Mesodermal cell (in vitro differentiated cells): ENCODE results near the gene HSD3B2.

ENCODE experiments used
- H3K27ac ChIP-seq: 2 replicates; pipeline ENCODE4 v1.7.0; 2013; ENCODE audit warnings: mild to moderate bottlenecking, low read depth, low read length, moderate library complexity; ENCODE audit not compliant: severe bottlenecking
- H3K36me3 ChIP-seq: 2 replicates; pipeline ENCODE4 v1.7.1; 2013; ENCODE audit warnings: mild to moderate bottlenecking, low read length, moderate library complexity; ENCODE audit not compliant: control insufficient read depth, insufficient read depth
- H3K4me1 ChIP-seq: one replicate; pipeline ENCODE4 v1.7.1; 2013; ENCODE audit warnings: mild to moderate bottlenecking, low read length; ENCODE audit not compliant: insufficient read depth, control insufficient read depth, poor library complexity, severe bottlenecking
- H3K4me3 ChIP-seq: 2 replicates; pipeline ENCODE4 v1.7.0; 2013; ENCODE audit warnings: low read length, control low read depth, mild to moderate bottlenecking; ENCODE audit not compliant: insufficient read depth, poor library complexity, severe bottlenecking; ENCODE audit errors: extremely low read depth
- H3K9me3 ChIP-seq: 2 replicates; pipeline ENCODE4 v1.7.1; 2013; ENCODE audit warnings: mild to moderate bottlenecking, low read length, moderate library complexity; ENCODE audit not compliant: control insufficient read depth
- WGBS, 2 experiments: methylation state at CpG; one replicate each; pipeline ENCODE4 v1.1.5; 2013; ENCODE audit warnings: missing lambda C conversion rate in 2 of 2; ENCODE audit not compliant: insufficient coverage in 2 of 2; 5-methylcytosine and 5-hydroxymethylcytosine counted together

The HSD3B2 gene

DNA sequence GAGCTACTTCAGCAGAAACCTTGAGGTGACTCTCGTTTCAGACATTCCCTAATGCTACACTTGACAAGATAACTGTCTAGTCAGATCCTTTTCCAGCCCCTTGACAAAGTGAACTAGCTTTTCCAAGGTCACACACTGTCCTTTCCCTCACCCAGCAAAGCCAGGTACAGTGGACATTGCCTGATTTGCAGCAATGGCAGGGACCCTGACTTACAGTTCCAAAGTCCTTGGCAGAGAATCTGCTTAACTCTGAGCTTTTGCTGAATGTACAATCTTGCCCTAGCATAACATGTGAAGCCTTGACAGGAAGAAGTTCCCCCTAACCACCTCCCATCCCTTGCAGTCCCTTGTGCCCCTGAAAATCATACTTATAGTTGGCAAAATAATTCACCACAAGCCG lies 37.1 kb downstream of the HSD3B2 start:
- Histone ChIP-seq H3K9me3 (no peaks in the 10 kb centered on the region), H3K4me1 (no peaks in the 10 kb centered on the region), H3K27ac (no peak overlapping the region), H3K4me3 (no peak overlapping the region), H3K36me3 (no peaks in the 10 kb centered on the region)
- 82 to 100% methylated on average over 1 of the region's 2 CpGs for WGBS, 2 experiments

DNA sequence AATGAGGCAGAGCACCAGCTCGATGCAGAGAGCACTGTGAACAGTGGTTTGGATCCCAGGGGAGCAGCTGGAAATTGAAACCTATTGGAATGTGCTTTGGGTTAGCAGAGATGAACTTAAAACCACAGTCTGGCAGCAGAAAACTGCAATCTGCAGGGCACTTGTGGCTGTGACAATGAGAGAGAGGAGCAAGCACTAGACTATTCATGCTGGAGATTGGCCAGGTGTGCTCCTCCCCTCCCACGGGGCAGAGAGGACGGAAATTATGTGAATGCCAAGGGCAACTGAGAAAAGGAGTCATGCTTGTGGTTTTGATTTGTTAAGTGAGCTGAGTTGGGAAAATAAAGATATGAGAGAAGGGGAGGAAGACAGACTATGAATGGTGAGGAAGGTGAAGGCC lies 38.1 kb downstream of the HSD3B2 start:
- Histone ChIP-seq H3K4me3 (no peak overlapping the region), H3K9me3 (no peaks in the 10 kb centered on the region), H3K36me3 (no peaks in the 10 kb centered on the region), H3K27ac (no peak overlapping the region), H3K4me1 (no peaks in the 10 kb centered on the region)
- 77 to 86% methylated on average over 1 to 3 of the region's 3 CpGs for WGBS, 2 experiments

DNA sequence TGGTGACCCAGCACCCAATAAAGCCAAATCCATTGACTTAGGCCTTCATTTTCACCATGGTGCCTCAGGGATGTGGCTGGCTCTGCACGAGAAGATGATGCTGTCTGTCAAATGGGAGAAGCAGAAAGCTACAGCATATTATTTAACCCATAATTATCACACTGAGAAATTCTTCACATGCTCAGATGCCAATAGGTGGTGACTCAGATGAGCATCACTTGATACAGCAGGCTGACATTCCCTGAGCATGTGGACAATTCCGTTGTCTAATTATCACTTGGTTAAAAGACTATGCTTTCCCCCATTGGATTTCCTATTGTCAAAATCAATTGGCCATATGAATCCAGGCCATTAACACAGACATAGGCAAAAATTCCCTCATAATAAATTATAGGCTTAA lies 48.0 kb downstream of the HSD3B2 start:
- WGBS, 2 experiments, result 88 to 100% methylated on average over 1 of the region's 2 CpGs
- Histone ChIP-seq H3K27ac (no peak overlapping the region), H3K9me3 (no peaks in the 10 kb centered on the region), H3K4me1 (no peaks in the 10 kb centered on the region), H3K36me3 (no peaks in the 10 kb centered on the region), H3K4me3 (no peak overlapping the region)

DNA sequence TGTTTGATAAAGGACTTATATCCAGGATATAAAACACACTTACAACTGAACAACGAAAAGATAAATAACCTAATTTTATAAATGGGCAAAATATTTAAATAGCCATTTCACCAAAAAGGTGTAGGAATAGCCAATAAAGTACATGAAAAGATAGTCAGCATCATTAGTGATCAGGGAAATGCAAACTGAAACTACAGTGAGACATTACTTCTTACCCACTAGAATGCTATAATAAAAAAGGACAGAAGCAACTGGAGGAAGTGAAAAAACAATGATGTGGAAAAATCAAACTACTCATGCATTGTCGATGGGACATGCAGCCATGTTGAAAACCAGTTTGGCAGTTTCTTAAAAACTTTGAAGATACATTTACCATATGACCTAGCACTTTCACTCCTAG lies 48.6 kb downstream of the HSD3B2 start:
- H3K9me3 ChIP-seq, result no peaks in the 10 kb centered on the region
- no peak overlapping the region for H3K27ac ChIP-seq
- H3K36me3 ChIP-seq, result no peaks in the 10 kb centered on the region
- H3K4me1 ChIP-seq, result no peaks in the 10 kb centered on the region
- no peak overlapping the region for H3K4me3 ChIP-seq
- 71% methylated on average over 1 of the region's 2 CpGs; no CpG with 5 or more reads in 1 of the 2 experiments for WGBS, 2 experiments

DNA sequence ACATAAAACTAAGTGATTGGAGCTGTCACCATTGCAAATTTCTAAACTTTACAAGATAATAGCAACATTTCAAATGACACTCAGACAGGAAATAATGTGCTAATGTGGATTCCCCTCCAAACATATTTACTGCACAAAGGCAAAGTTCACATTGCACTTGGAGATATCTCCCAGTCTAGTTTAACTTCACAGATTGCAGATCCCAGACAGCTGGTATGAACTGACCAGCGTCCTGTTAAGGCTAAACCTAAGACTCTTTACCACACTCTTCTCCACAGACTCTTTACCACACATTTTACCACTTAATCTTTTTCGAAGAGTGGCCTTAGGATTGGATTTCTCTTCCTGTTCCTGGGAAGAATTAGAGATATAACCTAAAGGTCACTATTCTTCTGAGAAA lies 51.5 kb downstream of the HSD3B2 start:
- H3K36me3 ChIP-seq, result no peaks in the 10 kb centered on the region
- no peak overlapping the region for H3K4me3 ChIP-seq
- no peak overlapping the region for H3K27ac ChIP-seq
- H3K4me1 ChIP-seq, result no peaks in the 10 kb centered on the region
- 67% methylated on average over 1 of the region's 2 CpGs; no CpG with 5 or more reads in 1 of the 2 experiments for WGBS, 2 experiments
- H3K9me3 ChIP-seq, result no peaks in the 10 kb centered on the region

DNA sequence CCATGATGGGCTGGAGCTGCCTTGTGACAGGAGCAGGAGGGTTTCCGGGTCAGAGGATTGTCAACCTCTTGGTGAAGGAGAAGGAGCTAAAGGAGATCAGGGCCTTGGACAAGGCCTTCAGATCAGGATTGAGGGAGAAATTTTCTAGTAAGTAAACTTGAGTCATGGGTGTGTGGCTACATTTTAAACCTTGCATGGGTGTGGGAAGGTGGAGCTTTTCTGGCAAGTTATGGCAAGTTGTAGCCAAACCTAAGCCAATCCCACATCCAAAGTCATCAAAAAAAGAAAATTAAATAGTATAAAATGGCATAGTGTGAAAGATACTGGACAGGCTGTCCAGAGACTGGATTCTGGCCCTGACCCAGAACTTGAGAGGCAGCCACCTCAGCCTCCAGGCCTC lies 52.3 kb downstream of the HSD3B2 start:
- no peaks in the 10 kb centered on the region for H3K9me3 ChIP-seq
- no peak overlapping the region for H3K4me3 ChIP-seq
- no peaks in the 10 kb centered on the region for H3K36me3 ChIP-seq
- WGBS, 2 experiments, result 100% methylated on average over 1 of the region's 1 CpG
- H3K27ac ChIP-seq, result no peak overlapping the region
- no peaks in the 10 kb centered on the region for H3K4me1 ChIP-seq

DNA sequence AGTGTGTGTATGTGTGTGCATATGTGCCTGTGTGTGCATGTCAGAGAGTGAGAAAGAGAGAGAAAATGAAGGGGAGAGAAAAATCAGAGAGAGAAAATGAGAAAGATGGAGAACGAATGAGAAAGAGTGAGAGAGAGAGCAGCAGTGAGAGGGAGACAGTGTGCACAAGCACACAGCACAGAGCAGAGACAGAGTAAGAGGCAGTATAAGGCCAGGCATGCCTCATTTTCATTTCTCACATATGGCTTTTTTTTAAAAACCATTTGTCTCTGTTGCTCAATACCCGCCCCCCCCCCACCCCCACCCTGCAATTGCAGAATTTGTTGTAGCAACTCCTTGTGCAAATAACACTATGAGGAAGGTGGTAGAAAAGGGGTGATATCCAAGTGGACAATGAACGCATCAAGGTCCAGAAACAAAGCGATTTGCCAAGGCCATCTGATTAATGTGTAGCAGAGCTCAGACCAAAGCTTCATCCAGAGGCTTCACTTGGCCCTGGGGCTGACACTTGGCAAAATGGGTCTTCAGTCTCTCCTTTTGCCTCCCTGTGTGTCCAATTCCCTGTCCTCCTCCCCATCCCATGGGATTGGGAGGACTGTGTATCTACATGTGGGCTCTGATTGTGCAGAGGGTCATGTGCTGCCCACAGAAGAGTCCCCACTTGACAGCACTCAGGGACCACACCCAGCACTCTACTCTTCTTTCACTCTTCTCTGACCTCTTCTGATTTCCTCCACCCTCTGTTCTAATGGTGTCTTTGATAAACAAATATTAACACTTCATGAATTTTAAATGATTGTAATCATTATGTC lies 53.1 kb downstream of the HSD3B2 start:
- Histone ChIP-seq H3K9me3 (no peaks in the 10 kb centered on the region), H3K36me3 (no peaks in the 10 kb centered on the region), H3K4me3 (no peak overlapping the region), H3K4me1 (no peaks in the 10 kb centered on the region), H3K27ac (no peak overlapping the region)
- 83 to 86% methylated on average over 2 to 3 of the region's 4 CpGs for WGBS, 2 experiments

DNA sequence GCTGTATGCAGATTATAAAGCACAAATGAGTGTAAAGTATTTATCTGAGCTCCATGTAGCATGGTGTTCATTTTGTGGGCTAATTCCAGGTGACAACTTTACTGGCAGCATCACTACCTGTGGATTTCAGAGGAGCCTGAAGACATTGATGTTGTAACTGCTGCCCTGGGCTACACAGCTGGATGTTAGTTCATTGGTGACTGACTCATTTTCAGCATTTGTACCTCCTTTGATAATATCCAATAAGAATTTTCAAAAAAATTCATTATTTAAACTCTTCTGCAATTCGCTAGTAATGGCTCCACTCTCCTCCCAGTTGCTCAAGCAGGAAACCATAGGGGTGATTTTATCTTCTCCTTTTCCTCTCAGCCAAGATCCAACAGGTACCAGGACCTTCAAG lies 54.8 kb downstream of the HSD3B2 start:
- no peak overlapping the region for H3K27ac ChIP-seq
- no peaks in the 10 kb centered on the region for H3K9me3 ChIP-seq
- WGBS, 2 experiments, result 89 to 100% methylated on average over 1 of the region's 1 CpG

DNA sequence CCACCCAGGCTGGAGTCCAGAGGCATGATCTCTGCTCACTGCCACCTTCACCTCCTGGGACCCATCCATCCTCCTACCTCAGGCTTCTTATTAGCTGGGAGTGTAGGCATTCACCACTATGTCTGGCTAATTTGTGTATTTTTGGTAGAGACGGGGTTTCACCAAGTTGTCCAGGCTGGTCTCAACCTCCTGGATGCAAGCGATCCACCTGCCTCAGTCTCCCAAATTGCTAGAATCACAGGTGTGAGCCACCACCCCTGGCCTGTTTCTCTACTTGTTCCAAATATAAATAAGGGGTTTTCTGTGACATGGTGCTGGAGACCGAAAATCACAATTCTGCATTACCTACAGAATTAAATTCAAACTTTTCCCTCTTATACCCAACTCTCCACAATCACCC lies 55.4 kb downstream of the HSD3B2 start:
- H3K27ac ChIP-seq, result no peak overlapping the region
- WGBS, 2 experiments, result 83% methylated on average over 1 of the region's 3 CpGs; no CpG with 5 or more reads in 1 of the 2 experiments
- H3K9me3 ChIP-seq, result no peaks in the 10 kb centered on the region
- H3K4me3 ChIP-seq, result no peak overlapping the region
- no peaks in the 10 kb centered on the region for H3K4me1 ChIP-seq
- H3K36me3 ChIP-seq, result no peaks in the 10 kb centered on the region

More for the DNA sequence above, 54.8 kb downstream of the HSD3B2 start:
- no peaks in the 10 kb centered on the region for H3K36me3 ChIP-seq
- no peak overlapping the region for H3K4me3 ChIP-seq
- no peaks in the 10 kb centered on the region for H3K4me1 ChIP-seq

DNA sequence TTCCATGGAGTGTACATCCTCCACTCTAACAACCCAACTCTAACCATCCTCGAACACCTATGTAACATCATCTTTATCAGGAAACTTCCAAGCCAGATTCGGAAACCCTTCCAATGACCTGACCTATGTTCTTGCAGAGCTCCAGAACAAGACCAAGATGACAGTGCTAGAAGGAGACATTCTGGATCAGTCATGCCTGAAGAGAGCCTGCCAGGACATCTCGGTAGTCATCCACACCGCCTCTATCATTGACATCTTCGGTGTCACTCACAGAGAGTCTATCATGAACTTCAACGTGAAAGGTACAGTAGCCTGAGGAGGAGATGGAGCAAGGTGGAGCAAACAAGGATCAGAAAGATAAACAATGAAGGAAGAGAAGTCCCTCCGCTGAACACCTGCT lies 56.0 kb downstream of the HSD3B2 start:
- H3K9me3 ChIP-seq, result no peaks in the 10 kb centered on the region
- H3K36me3 ChIP-seq, result no peaks in the 10 kb centered on the region
- H3K4me3 ChIP-seq, result no peak overlapping the region
- H3K4me1 ChIP-seq, result no peaks in the 10 kb centered on the region
- no peak overlapping the region for H3K27ac ChIP-seq
- 89 to 96% methylated on average over 5 to 6 of the region's 7 CpGs for WGBS, 2 experiments

DNA sequence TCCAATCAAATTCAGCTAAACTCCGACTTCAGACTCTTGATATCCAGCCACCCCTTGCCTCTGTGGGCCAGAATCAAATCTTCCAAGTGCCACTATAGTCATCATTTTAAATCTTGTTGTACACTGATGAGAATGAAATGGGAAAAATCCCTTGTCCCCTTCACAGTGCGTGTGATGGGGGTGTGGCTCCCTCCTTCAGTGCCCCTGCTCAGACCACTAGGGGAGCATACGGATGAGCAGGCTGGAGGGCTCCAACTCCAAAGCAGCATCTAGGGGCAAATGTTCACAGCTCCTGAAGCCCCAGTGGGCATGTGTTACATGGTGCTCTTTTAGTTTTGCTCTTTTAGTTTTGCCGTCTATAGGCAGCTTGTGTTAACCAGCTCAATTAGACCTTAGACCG lies 56.6 kb downstream of the HSD3B2 start:
- H3K4me3 ChIP-seq, result no peak overlapping the region
- H3K36me3 ChIP-seq, result no peaks in the 10 kb centered on the region
- no peaks in the 10 kb centered on the region for H3K4me1 ChIP-seq
- H3K27ac ChIP-seq, result no peak overlapping the region
- H3K9me3 ChIP-seq, result no peaks in the 10 kb centered on the region
- 77 to 85% methylated on average over 3 to 4 of the region's 5 CpGs for WGBS, 2 experiments
